Kidney epithelial cell (primary cell): ENCODE measurements around the gene FLT3. TPM values are rescaled to one million over a fixed set of nuclear protein-coding genes. Genes with fewer than 3 reads are reported as not detected.
"Not testable (repeated sequence)": the region's sequence is repeated elsewhere in the genome, so short reads cannot be mapped to it uniquely, and the experiment has no call there.

ENCODE experiments used
- DNase-seq: peaks from one replicate; pipeline ENCODE4 v3.0.0-alpha.2; 2010; ENCODE audit warnings: low read depth
- H3K27me3 ChIP-seq: 2 replicates; pipeline ENCODE4 v1.6.0; 2011; ENCODE audit warnings: low read length; ENCODE audit not compliant: control insufficient read depth, insufficient read depth
- H3K36me3 ChIP-seq: 2 replicates; pipeline ENCODE4 v1.5.1; 2011; ENCODE audit warnings: low read length; ENCODE audit not compliant: control insufficient read depth, insufficient read depth
- H3K4me3 ChIP-seq: 2 replicates; pipeline ENCODE4 v1.5.1; 2011; ENCODE audit warnings: low read depth, mild to moderate bottlenecking, control low read depth, low read length
- total RNA-seq: library from RNA; depleted of rRNA; stranded (reverse); fragments of >200 nt; gene quantifications from 2 replicates; pipeline ENCODE4 v1.2.3, GENCODE V29; 2015
- TF ChIP-seq, protein P1 (sequence below): IDR thresholded peaks from 2 replicates; pipeline ENCODE4 v1.5.1; 2011; ENCODE audit warnings: mild to moderate bottlenecking, moderate library complexity, low read length, control low read depth, inconsistent platforms; ENCODE audit not compliant: insufficient read depth, poor library complexity, severe bottlenecking

Gene FLT3
- total RNA-seq, 1 donor from 2014 or later: 0.88 TPM

DNA sequence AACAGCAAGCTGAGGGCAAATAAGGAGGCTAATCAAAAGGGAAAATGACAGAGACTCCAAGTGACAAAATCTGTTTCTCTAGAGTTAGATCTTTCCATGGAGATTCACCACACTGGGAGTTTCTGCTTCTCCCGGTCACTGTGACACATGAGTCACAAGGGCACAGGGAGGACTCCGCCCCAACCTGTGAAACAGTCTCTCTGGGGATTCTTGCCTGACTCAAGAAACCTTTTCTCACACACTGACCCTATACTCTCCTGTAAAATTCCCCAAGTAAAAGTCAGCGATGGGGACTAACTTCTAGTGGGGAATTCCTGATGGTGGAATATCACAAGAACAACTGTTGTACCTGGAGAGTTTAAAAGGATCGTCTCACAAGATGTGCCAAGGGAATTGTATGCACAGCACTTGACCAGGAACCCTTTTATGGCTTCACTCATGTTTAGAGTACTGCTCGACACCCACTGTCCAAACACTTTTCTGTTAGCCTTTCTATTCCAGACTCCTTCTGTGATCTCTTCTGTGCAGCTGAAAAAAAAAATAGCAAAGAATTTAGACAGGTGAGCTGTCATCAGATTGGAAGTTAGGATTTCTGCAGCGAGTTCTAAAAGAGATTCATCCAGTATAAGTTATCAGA is 65.1 kb downstream of the FLT3 start:
- TF ChIP-seq, protein P1, sequence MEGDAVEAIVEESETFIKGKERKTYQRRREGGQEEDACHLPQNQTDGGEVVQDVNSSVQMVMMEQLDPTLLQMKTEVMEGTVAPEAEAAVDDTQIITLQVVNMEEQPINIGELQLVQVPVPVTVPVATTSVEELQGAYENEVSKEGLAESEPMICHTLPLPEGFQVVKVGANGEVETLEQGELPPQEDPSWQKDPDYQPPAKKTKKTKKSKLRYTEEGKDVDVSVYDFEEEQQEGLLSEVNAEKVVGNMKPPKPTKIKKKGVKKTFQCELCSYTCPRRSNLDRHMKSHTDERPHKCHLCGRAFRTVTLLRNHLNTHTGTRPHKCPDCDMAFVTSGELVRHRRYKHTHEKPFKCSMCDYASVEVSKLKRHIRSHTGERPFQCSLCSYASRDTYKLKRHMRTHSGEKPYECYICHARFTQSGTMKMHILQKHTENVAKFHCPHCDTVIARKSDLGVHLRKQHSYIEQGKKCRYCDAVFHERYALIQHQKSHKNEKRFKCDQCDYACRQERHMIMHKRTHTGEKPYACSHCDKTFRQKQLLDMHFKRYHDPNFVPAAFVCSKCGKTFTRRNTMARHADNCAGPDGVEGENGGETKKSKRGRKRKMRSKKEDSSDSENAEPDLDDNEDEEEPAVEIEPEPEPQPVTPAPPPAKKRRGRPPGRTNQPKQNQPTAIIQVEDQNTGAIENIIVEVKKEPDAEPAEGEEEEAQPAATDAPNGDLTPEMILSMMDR: no peak
- no peak overlapping the region for H3K4me3 ChIP-seq
- no peaks in the 10 kb centered on the region for H3K27me3 ChIP-seq
- DNase-seq: no peak
- no peaks in the 10 kb centered on the region for H3K36me3 ChIP-seq

DNA sequence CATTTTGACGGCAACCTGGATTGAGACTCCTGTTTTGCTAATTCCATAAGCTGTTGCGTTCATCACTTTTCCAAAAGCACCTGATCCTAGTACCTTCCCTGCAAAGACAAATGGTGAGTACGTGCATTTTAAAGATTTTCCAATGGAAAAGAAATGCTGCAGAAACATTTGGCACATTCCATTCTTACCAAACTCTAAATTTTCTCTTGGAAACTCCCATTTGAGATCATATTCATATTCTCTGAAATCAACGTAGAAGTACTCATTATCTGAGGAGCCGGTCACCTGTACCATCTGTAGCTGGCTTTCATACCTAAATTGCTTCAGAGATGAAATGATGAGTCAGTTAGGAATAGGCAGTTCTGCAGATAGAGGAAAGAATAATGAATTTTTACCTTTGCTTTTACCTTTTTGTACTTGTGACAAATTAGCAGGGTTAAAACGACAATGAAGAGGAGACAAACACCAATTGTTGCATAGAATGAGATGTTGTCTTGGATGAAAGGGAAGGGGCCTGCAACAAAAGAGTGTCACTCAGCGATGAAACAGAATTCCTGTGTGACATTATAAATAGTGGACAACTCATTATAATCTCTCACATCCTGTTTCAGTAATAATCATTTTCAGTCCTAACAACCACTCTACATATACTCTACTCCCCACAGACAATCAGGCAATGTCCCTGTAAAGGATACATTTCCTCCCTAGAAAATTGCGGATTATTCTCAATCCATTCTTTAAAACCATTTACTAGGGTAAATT is 66.3 kb downstream of the FLT3 start:
- TF ChIP-seq, protein P1: no peak
- no peak overlapping the region for H3K4me3 ChIP-seq
- H3K36me3 ChIP-seq: no peaks in the 10 kb centered on the region
- no peak for DNase-seq
- H3K27me3 ChIP-seq: no peaks in the 10 kb centered on the region

GRCh38 chr13:28032438-28032837 is 67.9 kb downstream of the FLT3 start:
- H3K27me3 ChIP-seq, H3K36me3 ChIP-seq, H3K4me3 ChIP-seq, DNase-seq: not testable (repeated sequence)

- Histone ChIP-seq H3K36me3 (no peaks in the 10 kb centered on the region), H3K4me3 (no peak overlapping the region), H3K27me3 (no peaks in the 10 kb centered on the region)
- TF ChIP-seq, protein P1: no peak
- DNase-seq: no peak
These were observed 68.5 kb downstream of the FLT3 start for GRCh38 chr13:28031896-28032288.

DNA sequence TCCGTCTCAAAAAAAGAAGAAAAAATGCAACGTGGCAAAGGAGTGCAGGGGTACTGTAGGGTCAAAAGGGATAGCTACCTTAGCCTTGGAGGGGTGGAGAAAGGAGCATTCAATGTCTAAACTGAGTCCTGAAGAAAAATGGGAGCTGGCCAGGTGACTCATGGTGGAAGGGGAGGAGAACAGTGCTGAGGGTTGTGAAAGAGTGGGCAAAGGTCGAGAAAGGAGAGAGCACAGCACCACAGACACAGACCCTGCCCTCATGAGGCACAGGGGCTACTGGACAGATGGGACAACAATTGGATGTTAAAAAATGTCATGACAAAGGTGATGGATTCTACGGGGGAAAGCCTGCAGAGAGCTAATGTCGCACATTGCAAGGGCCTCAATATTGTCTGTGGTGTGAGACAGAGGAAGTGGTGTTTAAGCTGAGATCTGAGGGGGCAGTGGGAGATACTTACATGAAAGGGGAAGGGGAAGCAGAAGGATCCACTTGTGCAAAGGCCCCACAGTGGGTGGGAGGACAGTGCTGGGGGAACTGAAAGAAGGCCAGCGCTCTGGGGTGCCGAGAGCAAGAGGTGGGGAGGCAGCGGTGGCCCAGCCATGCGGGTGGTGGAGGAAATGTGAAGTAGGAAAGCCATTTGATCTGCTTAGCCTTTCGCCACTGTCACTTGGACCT is 69.0 kb downstream of the FLT3 start:
- Histone ChIP-seq H3K36me3 (no peaks in the 10 kb centered on the region), H3K27me3 (no peaks in the 10 kb centered on the region), H3K4me3 (no peak overlapping the region)
- no peak for DNase-seq
- TF ChIP-seq, protein P1: no peak

DNA sequence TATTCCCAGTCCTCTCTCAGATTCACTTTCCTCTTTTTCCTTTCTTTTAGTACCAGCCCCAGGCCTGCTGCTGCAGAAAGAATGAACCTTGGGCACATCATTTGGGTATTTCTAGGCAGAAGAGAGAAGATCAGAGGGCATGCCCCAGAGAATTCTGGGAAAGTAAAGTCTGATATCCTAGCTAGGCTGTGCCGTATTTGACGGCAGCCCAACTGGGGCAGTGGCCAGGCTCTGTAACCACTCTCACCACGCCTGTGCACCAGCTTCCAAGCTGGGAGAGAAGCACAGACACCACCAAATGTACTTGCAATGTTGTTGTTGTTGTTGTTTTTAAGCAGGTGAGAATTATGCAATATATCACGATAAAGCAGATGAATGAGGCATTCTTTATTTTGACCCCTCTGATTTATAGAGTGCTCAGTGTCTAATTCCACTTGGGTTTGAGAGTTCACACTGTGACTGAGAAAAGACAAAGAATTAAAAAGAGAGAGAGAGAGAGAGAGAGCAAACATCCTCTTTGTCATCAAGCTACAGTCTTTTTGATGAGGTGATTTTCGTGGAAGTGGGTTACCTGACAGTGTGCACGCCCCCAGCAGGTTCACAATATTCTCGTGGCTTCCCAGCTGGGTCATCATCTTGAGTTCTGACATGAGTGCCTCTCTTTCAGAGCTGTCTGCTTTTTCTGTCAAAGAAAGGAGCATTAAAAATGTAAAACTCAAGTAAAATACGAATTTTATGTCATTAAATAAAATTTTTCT is 72.6 kb downstream of the FLT3 start:
- TF ChIP-seq, protein P1: no peak
- Histone ChIP-seq H3K36me3 (no peaks in the 10 kb centered on the region), H3K4me3 (no peak overlapping the region), H3K27me3 (no peaks in the 10 kb centered on the region)
- DNase-seq: no peak
